CD4-positive, alpha-beta T cell treated with Interleukin-6 for 4 hours (primary cell): ENCODE data around the gene BPTF.
"Not testable (repeated sequence)": the region's sequence is repeated elsewhere in the genome, so short reads cannot be mapped to it uniquely, and the experiment has no call there.

ENCODE experiments used
- DNase-seq: peaks from one replicate; pipeline ENCODE4 v3.0.0-alpha.2; 2020; ENCODE audit warnings: mixed read lengths

The BPTF gene

GRCh38 chr17:67902511-67903231, 77.4 kb downstream of the BPTF start:
- no peak for DNase-seq

- DNase-seq = not testable (repeated sequence)
Measured at GRCh38 chr17:67905298-67905697, 80.0 kb downstream of the BPTF start.

GRCh38 chr17:67910117-67910803, 85.0 kb downstream of the BPTF start:
- not testable (repeated sequence) for DNase-seq

GRCh38 chr17:67911059-67911782, 85.9 kb downstream of the BPTF start:
- no peak for DNase-seq

- no peak for DNase-seq
Measured at GRCh38 chr17:67912088-67912487, 86.8 kb downstream of the BPTF start.

GRCh38 chr17:67912656-67913055, 87.4 kb downstream of the BPTF start:
- DNase-seq = no peak

GRCh38 chr17:67920212-67920611, 94.9 kb downstream of the BPTF start:
- DNase-seq = no peak

- DNase-seq = no peak
Measured at GRCh38 chr17:67922503-67922902, 97.2 kb downstream of the BPTF start.

- not testable (repeated sequence) for DNase-seq
Measured at GRCh38 chr17:67928842-67929241, 103.5 kb downstream of the BPTF start.

- DNase-seq = no peak
Measured at GRCh38 chr17:67931227-67931626, 105.9 kb downstream of the BPTF start.

- peak; percentile 5 for DNase-seq
Measured at GRCh38 chr17:67942810-67943209, 117.5 kb downstream of the BPTF start.

GRCh38 chr17:67944035-67944434, 118.7 kb downstream of the BPTF start:
- DNase-seq = no peak

- DNase-seq = no peak
Measured at GRCh38 chr17:67946513-67946912, 121.2 kb downstream of the BPTF start.

GRCh38 chr17:67947325-67947813, 122.1 kb downstream of the BPTF start:
- no peak for DNase-seq

- DNase-seq = no peak
Measured at GRCh38 chr17:67950945-67951344, 125.6 kb downstream of the BPTF start.

GRCh38 chr17:67959510-67959909, 134.2 kb downstream of the BPTF start:
- DNase-seq = no peak

GRCh38 chr17:67960276-67960675, 135.0 kb downstream of the BPTF start:
- DNase-seq = not testable (repeated sequence)

- DNase-seq = not testable (repeated sequence)
Measured at GRCh38 chr17:67962156-67962555, 136.9 kb downstream of the BPTF start.

GRCh38 chr17:67963145-67963572, 137.9 kb downstream of the BPTF start:
- peak; percentile 81 for DNase-seq

GRCh38 chr17:67970783-67971182, 145.5 kb downstream of the BPTF start:
- no peak for DNase-seq

GRCh38 chr17:67974185-67974584, 148.9 kb downstream of the BPTF start:
- no peak for DNase-seq

- no peak for DNase-seq
Measured at GRCh38 chr17:67974598-67975066, 149.3 kb downstream of the BPTF start.

GRCh38 chr17:67976306-67976705, 151.0 kb downstream of the BPTF start:
- DNase-seq = not testable (repeated sequence)
